ENCODE data around the gene PCDH15.

Gene PCDH15

DNA sequence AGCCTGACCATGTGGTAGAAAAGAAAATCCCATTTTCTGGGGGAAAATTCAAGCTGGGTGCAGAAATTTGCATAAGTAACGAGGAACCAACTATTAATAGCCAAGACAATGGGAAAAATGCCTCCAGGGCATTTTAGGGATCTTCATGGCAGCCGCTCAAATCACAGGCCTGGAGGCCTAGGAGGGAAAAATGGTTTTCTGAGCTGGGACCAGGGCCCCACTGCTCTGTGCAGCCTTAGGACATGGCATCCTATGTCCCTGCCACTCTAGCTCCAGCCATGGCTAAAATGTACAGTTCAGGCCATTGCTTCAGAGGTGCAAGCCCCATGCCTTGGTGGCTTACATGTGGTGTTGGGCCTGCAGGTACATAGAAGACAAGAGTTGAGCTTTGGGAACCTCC lies 459.0 kb downstream of the PCDH15 start:
- no peak for DNase-seq

DNA sequence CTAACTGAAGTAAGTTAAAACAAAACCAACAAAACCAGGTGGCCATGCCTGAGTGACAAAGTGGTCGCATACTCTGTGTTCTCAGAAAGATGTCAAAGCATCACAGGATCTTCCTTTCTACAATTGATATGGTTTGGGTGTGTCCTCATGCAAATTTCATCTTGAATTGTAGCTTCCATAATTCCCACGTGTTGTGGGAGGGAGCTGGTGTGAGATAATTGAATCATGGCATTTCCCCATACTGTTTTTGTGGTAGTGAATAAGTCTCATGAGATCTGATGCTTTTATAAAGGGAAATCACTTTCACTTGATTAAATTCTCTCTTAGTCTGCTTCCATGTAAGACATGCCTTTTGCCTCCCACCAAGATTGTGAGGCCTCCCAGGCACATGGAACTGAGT lies 465.7 kb downstream of the PCDH15 start:
- no peak for DNase-seq

DNA sequence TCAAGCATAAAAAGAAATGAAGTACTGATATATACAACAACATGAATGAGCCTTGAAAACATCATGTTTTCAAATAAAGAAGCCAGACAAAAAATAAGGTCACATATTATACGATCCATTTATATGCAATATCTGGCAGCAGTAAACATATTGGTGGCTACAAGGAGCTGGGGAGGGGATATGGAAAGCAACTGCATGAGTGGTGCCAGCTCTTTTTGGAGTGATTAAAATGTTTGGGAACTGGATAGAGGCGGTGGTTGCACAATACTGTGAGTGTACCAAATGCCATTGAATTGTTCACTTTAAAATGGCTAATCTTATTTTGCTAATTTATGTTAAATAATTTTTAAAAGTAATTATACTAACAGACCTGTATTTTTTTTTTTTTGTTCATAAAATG lies 481.7 kb downstream of the PCDH15 start:
- DNase-seq: no peak

DNA sequence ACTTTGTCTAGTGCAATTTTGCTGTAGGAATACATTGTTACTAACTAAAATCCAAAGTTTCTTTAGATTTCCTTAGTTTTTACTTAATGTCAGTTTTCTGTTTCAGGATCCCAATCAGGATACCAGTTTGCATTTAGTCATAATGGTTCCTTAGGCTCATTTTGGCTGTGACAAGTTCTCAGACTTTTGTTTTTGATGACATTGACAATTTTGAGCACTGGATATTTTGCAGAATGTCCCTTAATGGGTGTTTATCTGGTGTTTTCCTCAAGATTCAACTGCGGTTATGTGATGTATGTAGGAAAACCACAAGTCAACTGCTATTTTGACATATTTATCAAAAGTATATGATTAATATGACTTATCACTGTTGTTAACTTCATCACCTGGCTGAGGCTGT lies 482.6 kb downstream of the PCDH15 start:
- DNase-seq: no peak

GRCh38 chr10:54314430-54314829 lies 486.6 kb downstream of the PCDH15 start:
- DNase-seq: no peak

DNA sequence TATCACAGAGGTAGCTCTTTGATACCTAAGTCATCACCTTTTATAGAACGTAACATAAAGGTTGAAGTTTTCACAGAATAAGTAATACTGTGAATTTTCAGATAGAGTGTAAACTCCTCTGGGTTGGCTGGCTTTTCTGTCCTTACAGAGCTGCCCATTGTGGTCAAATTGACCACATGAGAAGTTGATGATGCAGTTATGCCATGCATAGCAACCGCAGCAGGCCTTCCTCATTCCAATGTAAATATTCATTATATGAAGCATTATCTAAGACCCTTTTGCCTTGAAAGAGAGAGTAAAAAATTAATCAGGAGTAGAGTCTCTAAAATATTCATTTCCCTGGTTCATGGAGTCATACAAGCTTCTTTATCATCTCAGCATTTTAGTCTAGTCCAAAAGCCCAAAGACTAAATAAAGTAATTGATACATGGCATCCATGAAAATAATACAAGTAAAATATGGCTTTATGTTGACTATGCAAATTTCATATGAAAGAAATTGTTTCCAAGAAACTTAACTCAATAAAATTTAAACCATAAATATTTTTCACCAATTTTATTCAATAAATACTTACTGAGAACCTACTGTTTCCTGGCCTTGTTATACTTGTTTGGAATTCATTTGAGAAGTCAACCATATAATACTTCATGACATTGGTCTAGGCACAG lies 516.4 kb downstream of the PCDH15 start:
- no peak for DNase-seq

DNA sequence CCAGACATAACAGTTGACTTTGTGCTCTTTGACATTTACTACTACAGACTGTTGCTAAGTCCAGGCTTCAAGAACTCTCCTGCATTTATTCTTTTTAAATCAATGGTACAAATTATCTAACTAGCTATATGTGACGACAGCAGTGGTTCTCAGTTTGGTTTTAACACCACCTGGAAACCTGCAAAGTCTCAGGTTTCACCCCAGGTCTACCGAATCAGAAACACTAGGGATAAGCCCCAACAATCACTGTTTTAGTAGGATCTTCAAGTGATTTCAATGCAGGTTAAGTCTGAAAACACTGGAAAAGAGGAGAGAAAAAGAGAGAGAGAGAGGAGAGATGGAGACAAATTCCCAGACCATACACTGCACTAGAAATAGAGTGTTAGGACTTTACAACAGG lies 519.0 kb downstream of the PCDH15 start:
- DNase-seq: no peak

DNA sequence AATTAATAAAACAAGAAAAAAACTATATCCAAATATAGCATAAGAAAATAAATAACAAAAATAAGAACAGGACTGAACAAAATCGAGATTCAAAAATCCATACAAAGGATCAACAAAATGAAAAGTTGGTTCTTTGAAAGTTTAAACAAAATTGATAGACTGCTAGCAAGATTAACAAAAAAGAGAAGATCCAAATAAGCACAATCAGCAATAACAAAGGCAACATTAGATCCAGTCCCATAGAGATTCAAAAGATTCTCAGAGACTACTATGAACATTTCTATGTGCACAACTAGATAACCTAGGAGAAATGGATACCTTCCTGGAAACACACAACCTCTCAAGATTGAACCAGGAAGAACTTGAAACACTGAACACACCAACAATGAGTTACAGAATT lies 534.6 kb downstream of the PCDH15 start:
- no peak for DNase-seq

DNA sequence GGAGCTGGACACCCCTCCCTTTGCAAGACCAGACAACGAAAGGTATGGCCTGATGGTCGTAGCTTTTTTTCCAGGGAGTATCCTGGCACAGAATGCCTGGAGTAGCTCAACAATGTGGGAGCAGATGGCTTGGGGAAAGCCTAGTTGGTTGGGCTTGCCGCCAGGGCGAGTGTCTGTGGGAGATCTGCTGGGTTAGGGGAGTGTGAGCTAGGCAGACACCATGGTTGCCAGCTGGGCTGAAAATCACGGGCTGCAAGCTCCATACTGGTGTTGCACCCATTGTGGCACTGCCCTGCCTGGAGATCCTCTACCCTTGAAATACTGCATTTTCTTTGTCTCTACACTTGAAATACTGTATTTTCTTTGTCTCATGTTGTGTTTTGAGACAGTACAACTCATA lies 538.3 kb downstream of the PCDH15 start:
- DNase-seq: no peak

DNA sequence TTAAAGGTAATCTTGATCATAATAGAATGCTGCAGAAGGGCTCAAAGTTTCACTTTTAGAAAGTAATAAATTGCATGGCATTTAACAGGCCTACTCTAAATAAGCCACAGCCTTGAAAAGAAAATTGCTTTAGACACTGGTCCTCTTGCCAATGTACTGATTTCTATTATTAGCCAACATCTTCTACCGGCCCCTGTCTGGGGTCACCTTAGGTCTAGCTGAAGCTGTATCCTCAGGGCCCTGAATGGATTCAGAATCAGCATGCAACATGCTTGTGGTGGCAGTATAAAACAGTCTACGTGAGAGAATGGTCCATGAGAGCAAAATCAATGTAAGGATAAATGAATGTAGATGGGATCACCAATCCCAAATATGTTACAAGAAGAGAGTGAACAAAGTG lies 541.9 kb downstream of the PCDH15 start:
- no peak for DNase-seq

DNA sequence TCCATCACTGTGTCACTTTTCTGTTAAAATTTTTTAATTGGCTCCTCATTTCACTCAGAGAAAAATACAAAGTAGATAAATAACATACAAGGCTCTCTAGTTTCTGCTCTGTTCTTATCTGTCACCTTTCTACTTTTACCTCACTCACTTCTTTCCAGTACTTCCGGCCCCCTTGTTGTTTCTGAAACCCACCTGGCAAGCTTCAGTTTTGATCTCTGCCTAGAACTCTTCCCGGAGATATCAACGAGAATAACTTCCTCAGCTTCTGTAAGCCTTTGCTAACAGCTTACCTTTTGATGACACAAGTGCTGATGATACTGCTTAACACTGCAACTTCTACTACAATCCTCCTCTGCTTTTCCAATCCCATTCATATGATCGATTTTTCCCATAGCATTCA lies 566.2 kb downstream of the PCDH15 start:
- DNase-seq: no peak

DNA sequence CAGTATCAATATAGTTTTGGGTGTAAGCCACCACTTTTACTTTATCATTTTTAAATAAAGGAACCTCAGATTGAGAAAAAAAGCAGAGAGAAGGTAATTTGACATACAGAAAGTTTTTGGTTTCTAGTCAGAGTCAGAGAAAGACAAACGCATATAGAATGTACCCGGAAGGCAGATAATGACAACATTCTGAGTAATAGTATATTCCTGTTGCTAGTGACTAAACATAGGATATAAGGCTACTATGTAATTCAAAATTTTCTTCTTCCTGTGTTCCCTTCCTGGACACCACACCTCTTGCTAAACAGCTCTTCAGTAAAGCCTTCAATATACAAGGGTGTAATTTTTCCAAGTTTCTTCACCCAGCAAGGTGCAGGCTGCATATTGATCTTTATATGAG lies 597.6 kb downstream of the PCDH15 start:
- DNase-seq: no peak

GRCh38 chr10:54198051-54198450 lies 603.0 kb downstream of the PCDH15 start:
- DNase-seq: no peak

- DNase-seq: no peak
Observed at GRCh38 chr10:54194806-54195205, 606.2 kb downstream of the PCDH15 start.

- DNase-seq: no peak
Observed at GRCh38 chr10:54159924-54160323, 641.1 kb downstream of the PCDH15 start.

GRCh38 chr10:54148508-54148907 lies 652.5 kb downstream of the PCDH15 start:
- DNase-seq: no peak

GRCh38 chr10:54139819-54140428 lies 661.1 kb downstream of the PCDH15 start:
- no peak for DNase-seq

- no peak for DNase-seq
Observed at GRCh38 chr10:54137396-54137795, 663.6 kb downstream of the PCDH15 start.

- no peak for DNase-seq
Observed at GRCh38 chr10:54133203-54133602, 667.8 kb downstream of the PCDH15 start.

- no peak for DNase-seq
Observed at GRCh38 chr10:54131833-54132232, 669.2 kb downstream of the PCDH15 start.

DNA sequence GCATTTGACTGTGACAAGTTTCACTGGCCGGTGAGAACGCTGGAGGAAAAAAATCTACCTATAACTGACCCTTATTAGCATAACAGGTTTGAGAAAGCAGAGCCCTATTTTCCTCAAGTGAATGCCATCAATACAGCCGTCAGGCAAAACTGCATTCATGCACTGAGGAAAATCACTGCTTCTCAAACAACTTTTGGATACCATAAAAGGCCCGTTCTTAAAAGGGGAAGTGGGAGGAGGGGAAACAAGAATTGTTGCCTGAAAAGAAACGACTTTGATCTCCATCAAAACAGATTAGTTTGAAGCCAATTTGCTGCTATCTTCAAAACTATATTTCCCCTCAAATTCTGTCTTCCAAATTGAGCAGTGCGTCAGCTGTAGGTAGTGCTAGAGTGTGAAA lies 670.6 kb downstream of the PCDH15 start:
- no peak for DNase-seq

- DNase-seq: no peak
Observed at GRCh38 chr10:54125098-54125747, 675.8 kb downstream of the PCDH15 start.

DNA sequence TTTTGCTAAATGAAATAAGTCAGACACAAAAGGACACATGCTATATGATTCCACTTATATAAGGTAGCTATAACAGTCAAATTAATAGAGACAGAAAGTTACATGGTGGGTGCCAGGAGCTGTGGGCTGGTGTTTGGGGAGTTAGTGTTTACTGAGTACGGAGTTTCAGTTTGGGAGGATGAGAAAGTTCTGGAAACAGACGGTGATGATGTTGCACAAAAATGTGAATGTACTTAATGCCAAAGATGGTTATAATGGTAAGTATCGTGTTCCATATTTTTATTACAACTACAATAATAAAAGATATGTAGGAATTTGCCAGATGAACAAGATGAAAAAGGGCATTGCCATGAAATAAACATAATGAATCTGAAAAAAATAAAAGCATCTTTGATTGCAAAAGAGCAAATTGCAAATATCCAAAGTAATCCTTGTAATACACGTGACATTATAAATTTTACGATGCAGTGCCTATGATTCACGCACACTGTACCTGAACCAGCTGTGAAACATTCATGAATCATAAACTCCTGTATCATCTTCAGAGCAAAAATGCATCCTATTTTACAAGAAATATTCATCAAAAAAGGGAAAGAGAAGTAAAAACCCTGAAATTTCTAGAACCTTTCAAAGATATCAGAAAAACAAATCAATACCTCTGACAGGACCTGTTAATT lies 676.7 kb downstream of the PCDH15 start:
- DNase-seq: no peak

DNA sequence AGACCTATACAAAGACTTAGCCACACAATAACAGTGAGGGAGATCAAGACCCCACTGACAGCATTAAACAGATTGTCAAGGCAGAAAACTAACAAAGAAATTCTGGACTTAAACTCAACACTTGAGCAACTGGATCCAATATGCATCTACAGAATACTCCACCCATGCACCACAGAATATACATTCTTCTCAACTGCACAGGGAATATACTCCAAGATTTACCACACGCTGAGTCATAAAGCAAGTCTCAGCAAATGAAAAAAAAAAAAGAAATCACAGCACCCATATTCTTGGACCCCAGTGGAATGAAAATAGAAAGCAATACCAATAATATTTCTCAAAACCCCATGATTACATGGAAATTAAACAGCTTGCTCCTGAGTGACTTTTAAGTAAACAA lies 680.2 kb downstream of the PCDH15 start:
- no peak for DNase-seq
